SK-N-MC (cell line): ENCODE results near the gene CBL.

Experiments used
- EZH2 ChIP-seq: fragments of 200-600 bp; sonication (generic); IDR thresholded peaks from one replicate; pipeline ENCODE4 v1.6.1; 2017; ENCODE audit warnings: antibody characterized with exemption
- FOXP2 ChIP-seq: optimal IDR thresholded peaks from 2 replicates; pipeline ENCODE3; 2011; ENCODE audit warnings: mild to moderate bottlenecking, moderate library complexity; ENCODE audit not compliant: insufficient read depth; ENCODE audit errors: extremely low read length, control extremely low read depth
- POLR2AphosphoS5 ChIP-seq: IDR thresholded peaks from 2 replicates; pipeline ENCODE4 v1.6.1; 2012; ENCODE audit warnings: mild to moderate bottlenecking, low read depth, low read length, borderline replicate concordance

- TF ChIP-seq POLR2AphosphoS5 = no peak
- no peak for TF ChIP-seq EZH2
- no peak for TF ChIP-seq FOXP2
These were observed 42.9 kb downstream of the CBL start for GRCh38 chr11:119248750-119249670.
